HG03103 (cell line): ENCODE measurements around the gene WWC2.

Experiments used
- ATAC-seq: cut with Tn5 transposase; IDR thresholded peaks from one replicate; pipeline ENCODE4 v1.9.1; 2021; ENCODE audit warnings: low read depth; ENCODE audit not compliant: unreplicated experiment

The WWC2 gene

GRCh38 chr4:183347146-183347545 is 248.1 kb downstream of the WWC2 start:
- ATAC-seq, result no peak

- ATAC-seq, result no peak
Measured at GRCh38 chr4:183347566-183347965, 248.5 kb downstream of the WWC2 start.

- no peak for ATAC-seq
Measured at GRCh38 chr4:183348136-183348535, 249.1 kb downstream of the WWC2 start.

GRCh38 chr4:183348706-183349659 is 249.9 kb downstream of the WWC2 start:
- ATAC-seq, result no peak

GRCh38 chr4:183349673-183350072 is 250.6 kb downstream of the WWC2 start:
- no peak for ATAC-seq

GRCh38 chr4:183350317-183351071 is 251.4 kb downstream of the WWC2 start:
- ATAC-seq, result no peak

GRCh38 chr4:183352546-183352945 is 253.5 kb downstream of the WWC2 start:
- ATAC-seq, result no peak

DNA sequence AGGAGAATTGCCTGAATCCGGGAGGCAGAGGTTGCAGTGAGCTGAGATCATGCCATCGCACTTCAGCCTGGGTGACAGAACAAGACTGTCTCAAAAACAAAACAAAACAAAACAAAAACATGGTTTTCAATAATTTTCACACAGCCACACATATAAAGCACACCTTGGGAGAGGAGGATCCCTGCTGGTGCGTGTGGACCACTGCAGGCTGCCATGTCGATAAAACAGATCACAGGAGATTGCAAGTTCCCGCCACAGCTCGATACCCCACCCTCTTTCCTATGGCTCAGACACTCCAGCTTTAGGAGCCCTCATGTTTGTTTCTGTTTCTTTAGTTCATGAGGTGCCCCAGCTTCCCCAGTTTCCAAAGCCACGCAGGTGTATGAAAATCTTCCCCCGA is 254.5 kb downstream of the WWC2 start:
- no peak for ATAC-seq

DNA sequence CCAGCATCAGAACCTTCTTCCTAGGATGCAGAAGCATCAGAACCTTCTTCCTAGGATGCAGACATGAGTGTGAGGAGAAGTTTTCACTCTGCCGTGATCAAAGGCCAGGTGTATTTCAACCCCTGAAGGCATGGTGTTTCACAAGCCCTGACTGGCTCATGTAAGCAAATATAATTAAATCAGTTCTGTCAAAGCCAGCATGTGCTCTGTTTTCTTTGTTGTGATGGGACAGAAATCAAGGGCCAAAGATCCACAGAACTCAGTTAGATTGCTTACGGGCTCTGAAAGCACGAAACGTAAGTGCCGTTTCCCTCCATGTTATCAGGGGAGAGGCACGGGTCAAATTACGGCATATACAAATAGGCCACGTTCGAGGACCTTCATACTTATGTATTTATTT is 255.2 kb downstream of the WWC2 start:
- no peak for ATAC-seq

DNA sequence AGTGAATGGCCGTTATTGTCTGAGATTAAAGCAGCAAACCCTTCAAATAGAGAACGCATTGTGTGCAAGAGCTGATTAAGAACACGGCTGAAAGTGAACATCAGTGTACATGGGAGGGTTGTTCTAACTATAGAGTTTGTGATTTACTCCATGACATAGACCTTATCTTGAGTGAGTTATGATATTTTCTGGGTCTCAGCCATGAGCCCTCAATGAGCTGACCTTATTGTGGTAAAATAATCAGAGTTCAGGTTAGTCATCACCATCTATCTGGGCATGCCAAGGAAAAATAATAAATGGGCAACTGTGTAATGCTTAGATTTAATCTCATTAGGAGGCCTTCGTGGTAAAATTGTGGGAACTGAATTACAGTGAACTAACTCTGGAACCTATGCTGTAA is 256.3 kb downstream of the WWC2 start:
- no peak for ATAC-seq

DNA sequence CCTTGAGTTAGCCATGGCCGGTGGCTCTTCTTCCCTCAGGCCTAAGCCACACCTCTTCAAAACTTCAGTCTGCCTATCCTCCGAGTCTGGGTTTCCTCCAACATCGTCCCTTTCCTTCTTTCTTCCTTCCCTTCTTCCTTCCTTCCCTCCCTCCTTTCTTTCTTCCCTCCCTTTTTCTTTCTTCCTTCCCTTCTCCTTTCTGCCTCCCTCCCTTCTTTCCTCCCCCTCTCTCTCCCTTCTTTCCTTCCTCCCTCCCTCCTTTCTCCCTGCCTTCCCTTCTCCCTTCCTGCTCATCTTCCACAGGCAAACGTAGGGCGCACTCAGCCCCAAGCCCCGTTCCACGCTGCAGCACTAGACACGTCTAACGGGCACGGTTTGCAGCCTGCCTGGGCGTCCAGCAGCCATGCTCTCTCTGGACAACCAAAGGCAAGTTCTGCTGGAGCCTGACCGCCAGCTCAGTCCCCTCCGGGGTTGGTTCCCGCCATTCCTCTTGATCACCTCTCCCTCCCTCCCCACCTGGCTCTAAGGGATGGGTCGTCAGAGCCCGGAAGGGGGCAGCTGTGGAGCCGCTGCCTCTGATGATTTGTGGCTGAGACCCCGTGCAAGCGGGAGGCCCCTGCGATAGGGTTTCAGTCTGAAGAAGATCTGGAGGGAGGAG is 257.2 kb downstream of the WWC2 start:
- ATAC-seq, result no peak

DNA sequence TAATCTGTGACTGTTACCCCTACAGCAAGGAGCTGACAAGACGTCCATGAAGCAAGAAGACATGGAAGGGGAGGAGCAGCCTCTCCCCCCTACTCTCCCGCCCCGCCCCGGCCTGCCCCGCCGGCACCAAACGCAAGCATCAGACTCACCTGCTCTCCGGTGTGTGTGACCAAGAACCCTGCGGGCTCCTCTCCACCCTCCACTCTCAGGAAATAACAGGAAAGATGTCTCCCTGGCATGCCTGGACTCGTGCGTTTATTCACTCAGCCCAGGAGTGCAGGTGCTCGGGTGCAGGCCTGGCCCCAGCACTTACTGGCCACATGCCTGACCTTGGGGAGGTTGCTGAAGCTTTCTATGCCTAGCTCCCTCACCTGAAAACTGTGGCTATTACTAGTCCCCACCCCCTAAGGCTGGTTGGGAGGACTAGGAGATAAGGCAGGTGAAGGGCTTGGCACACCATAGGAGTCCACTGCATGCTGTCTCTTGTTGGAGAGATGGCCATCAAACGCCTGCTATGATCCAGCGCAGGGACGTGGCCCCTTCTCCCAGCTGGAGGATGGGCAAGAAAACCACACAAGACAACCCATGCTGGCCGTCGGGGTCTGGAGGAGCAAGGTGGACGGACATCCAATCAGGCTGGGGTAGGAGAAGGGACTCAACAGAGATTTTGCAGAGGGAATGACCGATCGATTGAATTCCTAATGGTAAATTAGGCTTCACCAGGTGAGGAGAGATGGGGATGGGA is 258.0 kb downstream of the WWC2 start:
- ATAC-seq, result no peak

DNA sequence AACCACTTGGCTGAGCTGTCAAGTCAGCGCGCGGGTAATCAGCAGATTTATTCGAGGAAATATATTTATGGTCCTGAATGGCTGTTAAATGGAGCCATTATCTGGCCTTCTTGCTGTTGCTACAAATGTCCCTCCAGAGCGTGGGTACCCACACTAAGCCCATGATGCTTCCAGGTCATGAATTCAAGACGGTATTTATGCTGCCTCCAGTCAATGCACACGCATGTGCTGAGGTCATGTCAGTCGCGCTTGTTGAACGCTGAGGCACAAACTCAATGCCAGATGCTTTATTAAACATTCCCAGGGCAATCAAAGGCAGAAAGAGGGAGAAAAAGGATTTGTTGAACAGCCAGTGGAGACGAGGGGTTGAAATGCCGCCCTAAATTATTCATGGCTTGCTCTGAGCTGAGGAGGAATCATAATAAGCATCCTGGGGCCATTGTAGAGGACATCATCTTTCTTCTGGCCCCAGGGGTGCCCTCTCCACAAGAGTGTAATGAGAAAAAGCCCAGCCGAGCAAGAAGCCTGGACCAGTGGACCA is 259.2 kb downstream of the WWC2 start:
- no peak for ATAC-seq

DNA sequence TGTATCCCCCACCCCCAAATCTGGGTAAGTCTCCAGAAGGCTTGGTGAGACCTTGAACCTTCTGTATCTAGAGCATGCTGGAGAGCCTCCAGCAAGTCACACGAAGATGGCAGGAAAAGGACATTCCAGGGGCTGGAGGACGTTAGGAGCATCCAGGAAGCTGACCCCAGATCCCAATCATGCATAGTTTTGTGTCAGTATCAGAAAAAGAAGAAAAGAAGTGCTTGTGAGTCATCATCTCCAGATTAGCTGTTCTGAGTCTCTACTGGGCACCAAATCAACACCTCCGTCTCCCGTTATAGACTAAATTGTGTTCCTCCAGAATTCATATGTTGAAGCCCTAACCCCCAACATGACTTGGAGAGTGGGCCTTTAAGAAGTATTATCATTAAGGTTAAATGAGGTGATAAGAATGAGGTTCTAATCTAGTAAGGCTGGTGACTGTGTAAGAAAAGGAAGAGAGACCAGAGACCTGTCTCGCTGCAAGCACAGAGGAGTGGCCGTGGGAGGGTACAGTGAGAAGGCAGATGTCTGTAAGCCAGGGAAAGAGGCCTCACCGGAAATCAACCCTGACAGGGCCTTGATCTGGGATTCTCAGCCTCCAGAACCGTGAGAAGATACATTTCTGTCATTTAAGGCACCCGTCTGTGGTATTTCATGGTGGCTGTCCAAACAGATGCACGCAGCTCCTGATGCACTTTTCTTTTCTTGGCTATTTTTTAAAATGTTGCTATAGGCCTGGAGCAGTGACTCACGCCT is 261.3 kb downstream of the WWC2 start:
- no peak for ATAC-seq

DNA sequence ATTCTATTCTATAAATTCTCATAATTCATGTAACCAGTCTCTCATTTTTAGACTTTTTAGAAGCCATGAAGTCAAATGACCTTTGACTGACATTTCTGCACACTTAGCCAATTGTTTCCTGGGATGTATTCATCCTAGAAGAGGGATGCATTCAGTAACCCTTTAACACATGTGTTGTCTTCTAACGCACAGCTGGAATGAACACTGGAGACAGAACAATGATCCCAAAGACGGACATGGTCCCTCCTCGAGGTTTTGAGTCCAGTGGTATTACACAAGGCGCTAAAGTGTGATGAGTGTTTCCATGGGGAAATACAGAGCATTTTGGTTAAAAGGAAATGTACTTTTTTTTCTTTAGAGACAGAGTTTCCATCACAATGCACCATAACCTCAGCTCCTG is 263.0 kb downstream of the WWC2 start:
- ATAC-seq, result no peak

DNA sequence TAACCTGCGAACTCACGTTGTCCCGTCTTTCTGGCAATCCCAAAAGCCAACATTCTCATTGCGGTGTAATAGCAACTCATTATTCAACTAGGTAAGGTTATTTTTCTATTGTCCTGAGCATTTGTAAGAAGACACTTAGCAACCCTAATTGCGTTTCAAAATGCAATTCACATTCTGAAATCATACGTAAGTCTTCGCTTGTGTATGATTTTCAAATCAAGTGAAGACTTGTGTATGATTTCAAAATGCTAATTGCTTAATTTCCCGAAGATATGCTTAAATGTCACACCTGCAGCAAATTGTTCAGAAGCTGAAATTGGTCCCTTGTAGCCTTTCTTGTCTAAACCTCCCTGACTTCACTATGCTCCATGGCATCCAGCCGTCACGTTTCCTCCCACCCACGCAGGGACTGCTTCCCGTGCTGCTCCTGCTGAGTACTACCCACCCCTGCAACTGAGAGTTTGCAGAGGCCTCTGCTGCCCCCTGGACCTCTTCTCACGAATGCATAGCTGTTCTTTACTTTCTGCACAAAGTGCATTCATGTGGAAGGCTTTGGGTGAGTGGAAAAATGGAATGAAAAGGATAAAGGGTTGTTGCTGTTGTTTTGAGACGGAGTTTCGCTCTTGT is 264.0 kb downstream of the WWC2 start:
- no peak for ATAC-seq

GRCh38 chr4:183364025-183364424 is 265.0 kb downstream of the WWC2 start:
- no peak for ATAC-seq

DNA sequence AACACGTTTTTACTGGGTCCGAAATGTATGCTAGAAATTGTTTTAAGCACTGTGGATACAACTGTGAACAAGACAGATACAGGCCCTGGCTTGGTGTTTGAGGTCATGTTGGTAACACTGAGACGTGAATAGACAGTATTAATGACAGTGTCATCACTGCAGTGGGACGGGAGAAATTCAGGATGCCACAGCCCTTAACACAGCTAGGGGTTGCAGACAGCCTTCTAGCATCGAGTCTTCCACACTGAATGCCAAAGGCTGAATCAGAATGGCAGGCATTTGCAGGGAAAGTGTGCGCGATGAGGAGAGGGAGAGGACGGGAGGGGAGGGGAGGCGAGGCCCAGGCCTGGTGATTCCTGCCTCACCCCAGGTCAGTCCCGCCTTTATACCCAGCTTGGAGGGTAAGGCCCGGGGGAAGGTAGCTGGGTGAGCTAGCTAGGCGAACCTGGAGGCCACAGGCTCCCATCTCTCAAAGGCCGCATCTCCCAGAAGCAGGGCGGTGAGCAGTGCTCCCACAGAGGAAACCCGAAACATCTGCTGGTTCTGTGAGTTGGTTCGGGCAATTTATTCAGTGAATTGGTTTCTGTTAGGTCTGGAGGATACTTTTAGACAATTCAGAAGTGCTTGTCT is 267.3 kb downstream of the WWC2 start:
- no peak for ATAC-seq

- ATAC-seq, result no peak
Measured at GRCh38 chr4:183369073-183369472, 270.0 kb downstream of the WWC2 start.
